SK-N-SH (cell line): ENCODE data around the gene CPNE2. TPM values are rescaled to one million over a fixed set of nuclear protein-coding genes. Genes with fewer than 3 reads are reported as not detected.

Experiments
- CTCF ChIA-PET: fragments of 300-600, 350-600 bp; formaldehyde crosslinking; extraction: SDS; loops from one replicate; lab custom pipeline; 2021; lab: Yijun Ruan, JAX
- POLR2A ChIA-PET: fragments of 350-600 bp; sonication (Branson Sonifier 250); formaldehyde crosslinking; extraction: SDS; loops from one replicate; lab custom pipeline; 2020; ENCODE audit warnings: antibody characterized with exemption, inconsistent platforms; lab: Yijun Ruan, JAX
- DNase-seq: peaks from one replicate; pipeline ENCODE4 v3.0.0; 2012
- H2AFZ ChIP-seq: fragments of 200-600 bp; sonication (generic); 2 replicates; pipeline ENCODE4 v1.8.1; 2016; ENCODE audit warnings: antibody characterized with exemption, mild to moderate bottlenecking, low read depth
- H3F3A ChIP-seq: fragments of 200-600 bp; sonication (generic); replicated peaks from 2 replicates; pipeline ENCODE3; 2016; ENCODE audit warnings: antibody characterized with exemption, mild to moderate bottlenecking; ENCODE audit not compliant: insufficient read depth
- H3K27ac ChIP-seq, 2 experiments: fragments of 200-500 bp in 1 of 2; fragments of 200-600 bp in 1 of 2; sonication (Bioruptor generic) in 1 of 2; sonication (generic), shearing (Covaris generic) in 1 of 2; 2 replicates each; pipeline versions ENCODE4 v1.5.1 to v1.6.1; 2014 to 2016; ENCODE audit warnings: low read depth in 2 of 2, inconsistent platforms in 1 of 2, low read length in 1 of 2, mild to moderate bottlenecking in 1 of 2, mixed read lengths in 1 of 2
- H3K27me3 ChIP-seq: fragments of 200-600 bp; sonication (generic), shearing (Covaris generic); 2 replicates; pipeline ENCODE4 v1.6.1; 2016; ENCODE audit warnings: mixed run types; ENCODE audit not compliant: insufficient read depth
- H3K36me3 ChIP-seq, 2 experiments: fragments of 200-500 bp in 1 of 2; fragments of 200-600 bp in 1 of 2; sonication (Bioruptor generic) in 1 of 2; sonication (generic) in 1 of 2; replicated peaks in 1 of 2; 2 replicates each; pipeline versions ENCODE3 to v1.5.1; 2014 to 2016; ENCODE audit warnings: low read length in 1 of 2, mild to moderate bottlenecking in 1 of 2; ENCODE audit not compliant: insufficient read depth in 2 of 2, control insufficient read depth in 1 of 2
- H3K4me1 ChIP-seq, 2 experiments: fragments of 200-500 bp in 1 of 2; fragments of 200-600 bp in 1 of 2; sonication (Bioruptor generic) in 1 of 2; sonication (generic), shearing (Covaris generic) in 1 of 2; 2 replicates each; pipeline versions ENCODE4 v1.5.1 to v1.6.1; 2014 to 2016; ENCODE audit warnings: low read depth in 1 of 2, low read length in 1 of 2, mixed run types in 1 of 2; ENCODE audit not compliant: insufficient read depth in 2 of 2, control insufficient read depth in 1 of 2
- H3K4me2 ChIP-seq: fragments of 200-600 bp; sonication (generic), shearing (Covaris generic); 2 replicates; pipeline ENCODE4 v1.6.1; 2017; ENCODE audit warnings: mixed run types
- H3K4me3 ChIP-seq, 2 experiments: fragments of 200-500 bp in 1 of 2; fragments of 200-600 bp in 1 of 2; sonication (Bioruptor generic) in 1 of 2; sonication (generic), shearing (Covaris generic) in 1 of 2; 2 replicates each; pipeline versions ENCODE4 v1.5.1 to v1.8.1; 2014 to 2016; ENCODE audit warnings: low read depth in 2 of 2, inconsistent platforms in 1 of 2, low read length in 1 of 2, mild to moderate bottlenecking in 1 of 2, mixed read lengths in 1 of 2, moderate library complexity in 1 of 2
- H3K79me2 ChIP-seq: fragments of 200-600 bp; sonication (generic); 2 replicates; pipeline ENCODE4 v1.8.1; 2017; ENCODE audit warnings: mild to moderate bottlenecking; ENCODE audit not compliant: insufficient read depth
- H3K9ac ChIP-seq: fragments of 200-600 bp; sonication (generic); 2 replicates; pipeline ENCODE4 v1.6.1; 2017; ENCODE audit warnings: mixed run types
- H3K9me2 ChIP-seq: fragments of 200-600 bp; sonication (generic); 2 replicates; pipeline ENCODE4 v1.6.1; 2017; ENCODE audit warnings: mixed run types
- H3K9me3 ChIP-seq: fragments of 200-600 bp; sonication (generic); 2 replicates; pipeline ENCODE4 v1.6.1; 2017; ENCODE audit warnings: mixed run types, mild to moderate bottlenecking, moderate library complexity
- H4K20me1 ChIP-seq: fragments of 200-600 bp; sonication (generic); 2 replicates; pipeline ENCODE4 v1.6.1; 2017; ENCODE audit warnings: mild to moderate bottlenecking, mixed run types; ENCODE audit not compliant: insufficient read depth
- CHD2 ChIP-seq: fragments of 150-350 bp; IDR thresholded peaks from 2 replicates; pipeline ENCODE4 v1.6.1; 2018; ENCODE audit warnings: low read length; ENCODE audit not compliant: partially characterized antibody
- ELF1 ChIP-seq: IDR thresholded peaks from 2 replicates; pipeline ENCODE4 v1.4.0; 2012
- EP300 ChIP-seq, 2 experiments: IDR thresholded peaks; 2 replicates each; pipeline versions ENCODE4 v1.4.0 to v1.6.1; 2012; ENCODE audit warnings: borderline replicate concordance in 1 of 2, low read depth in 1 of 2, low read length in 1 of 2
- EZH2phosphoT487 ChIP-seq: fragments of 200-600 bp; sonication (generic); IDR thresholded peaks from 2 replicates; pipeline ENCODE4 v1.6.1; 2017; ENCODE audit warnings: low read depth, mixed run types, mild to moderate bottlenecking, antibody characterized with exemption, moderate library complexity, borderline replicate concordance
- FOSL2 ChIP-seq: IDR thresholded peaks from 2 replicates; pipeline ENCODE4 v1.4.0; 2012; ENCODE audit warnings: low read depth, mild to moderate bottlenecking, moderate library complexity, borderline replicate concordance
- FOXJ3 ChIP-seq: sonication (generic); formaldehyde crosslinking; IDR thresholded peaks from 2 replicates; pipeline ENCODE4 v1.5.1; 2020; ENCODE audit warnings: mild to moderate bottlenecking, missing genetic modification reagents
- FOXM1 ChIP-seq: IDR thresholded peaks from 2 replicates; pipeline ENCODE4 v1.4.0; 2012; ENCODE audit warnings: low read depth, mild to moderate bottlenecking
- GATA2 ChIP-seq: sonication (generic); formaldehyde crosslinking; IDR thresholded peaks from 2 replicates; pipeline ENCODE4 v1.5.0; 2020; ENCODE audit warnings: mild to moderate bottlenecking, missing genetic modification reagents
- JUND ChIP-seq: IDR thresholded peaks from 2 replicates; pipeline ENCODE4 v1.4.0; 2012
- MXI1 ChIP-seq: IDR thresholded peaks from 2 replicates; pipeline ENCODE4 v1.6.1; 2012; ENCODE audit warnings: mild to moderate bottlenecking, low read depth, low read length, improper control_type of control experiment
- NRF1 ChIP-seq: IDR thresholded peaks from 2 replicates; pipeline ENCODE4 v1.6.1; 2012; ENCODE audit warnings: low read depth, mild to moderate bottlenecking, low read length
- PBX3 ChIP-seq: IDR thresholded peaks from 2 replicates; pipeline ENCODE4; 2012
- POLR2AphosphoS5 ChIP-seq: IDR thresholded peaks from 2 replicates; pipeline ENCODE4 v1.6.1; 2012; ENCODE audit warnings: low read depth, low read length
- RFX5 ChIP-seq: IDR thresholded peaks from 2 replicates; pipeline ENCODE4 v1.6.1; 2012; ENCODE audit warnings: mild to moderate bottlenecking, improper control_type of control experiment, low read length
- SIN3A ChIP-seq: IDR thresholded peaks from 2 replicates; pipeline ENCODE4 v1.6.1; 2012; ENCODE audit warnings: low read depth, mild to moderate bottlenecking, low read length, moderate library complexity, borderline replicate concordance
- SMC3 ChIP-seq: IDR thresholded peaks from 2 replicates; pipeline ENCODE4 v1.6.1; 2012; ENCODE audit warnings: low read depth, low read length, improper control_type of control experiment
- TAF1 ChIP-seq: IDR thresholded peaks from 2 replicates; pipeline ENCODE4 v1.6.1; 2012; ENCODE audit warnings: low read depth, mild to moderate bottlenecking, low read length, moderate library complexity, borderline replicate concordance
- TEAD4 ChIP-seq: IDR thresholded peaks from 2 replicates; pipeline ENCODE4 v1.4.0; 2012; ENCODE audit warnings: mild to moderate bottlenecking, borderline replicate concordance; ENCODE audit not compliant: insufficient read depth
- YY1 ChIP-seq: IDR thresholded peaks from 2 replicates; pipeline ENCODE4 v1.4.0; 2012; ENCODE audit warnings: low read depth, mild to moderate bottlenecking
- WGBS: methylation state at CpG from one replicate; pipeline ENCODE4 v1.1.6; 2017; ENCODE audit warnings: low lambda C conversion rate; 5-methylcytosine and 5-hydroxymethylcytosine counted together
- polyA plus RNA-seq, 3 experiments: library from polyadenylated mRNA; depleted of rRNA; stranded (reverse); fragments of >200 nt; gene quantifications; 2 replicates each; pipeline ENCODE4 v1.2.3, GENCODE V29; 2012

Gene CPNE2
- polyA plus RNA-seq, 1 of the 3 experiments (the other 2 are of a cell fraction) = 73.0 TPM

- POLR2A ChIA-PET = interaction anchor here (0.6 kb wide), 1 partner anchor 428 kb away, joined by 4 read pairs; no protein-coding TSS in a partner anchor
- H3K9ac ChIP-seq = no peak overlapping the region
These were observed 2.5 kb downstream of the CPNE2 start for GRCh38 chr16:57094911-57095310.

GRCh38 chr16:57096192-57096591 is 3.8 kb downstream of the CPNE2 start:
- ChIA-PET POLR2A (no interaction called here), CTCF (interaction anchor here (2.2 kb wide), 1 partner anchor 12 kb away, joined by 10 read pairs; no protein-coding TSS in a partner anchor)
- H3F3A ChIP-seq = peaks cover 4% of the 10 kb centered on the region
- TF ChIP-seq PBX3 = no peak
- no peak for TF ChIP-seq SIN3A
- no peak for TF ChIP-seq RFX5
- TF ChIP-seq SMC3 = no peak
- TF ChIP-seq TAF1 = no peak
- TF ChIP-seq FOXJ3 (CRISPR knock-in tag) = no peak
- TF ChIP-seq NRF1 = no peak
- TF ChIP-seq TEAD4 = no peak
- no peak for TF ChIP-seq MXI1
- TF ChIP-seq FOSL2 = no peak
- no peak for TF ChIP-seq YY1
- H2AFZ ChIP-seq = no peak overlapping the region
- H3K36me3 ChIP-seq = peaks cover 0 to 4% of the 10 kb centered on the region in 2 experiments
- WGBS = 100% methylated on average over 3 of the region's 3 CpGs
- peaks cover 14% of the 10 kb centered on the region; the same call in 1 of the 2 replicates for H4K20me1 ChIP-seq
- H3K27ac ChIP-seq = no peak overlapping the region
- no peak overlapping the region for H3K4me3 ChIP-seq
- H3K4me2 ChIP-seq = no peak overlapping the region
- DNase-seq = no peak
- H3K9me3 ChIP-seq = no peaks in the 10 kb centered on the region
- no peaks in the 10 kb centered on the region for H3K27me3 ChIP-seq
- H3K4me1 ChIP-seq = peaks cover 11 to 25% of the 10 kb centered on the region in 2 experiments; a peak in 1 of 4 replicates
- peaks cover 32% of the 10 kb centered on the region; the same call in 1 of the 2 replicates for H3K79me2 ChIP-seq
- no peak overlapping the region for H3K9ac ChIP-seq
- no peaks in the 10 kb centered on the region for H3K9me2 ChIP-seq

More at GRCh38 chr16:57094911-57095310, 2.5 kb downstream of the CPNE2 start:
- H3K79me2 ChIP-seq = peaks cover 20% of the 10 kb centered on the region; the same call in 1 of the 2 replicates
- peaks cover 0 to 4% of the 10 kb centered on the region in 2 experiments for H3K36me3 ChIP-seq
- H3K4me1 ChIP-seq = peaks cover 12 to 25% of the 10 kb centered on the region in 2 experiments; a peak in 1 of 4 replicates
- no peaks in the 10 kb centered on the region for H3K9me3 ChIP-seq
- 0 out of 2 replicates have a peak, but pooled peaks cover 9% of the 10 kb centered on the region for H4K20me1 ChIP-seq
- DNase-seq = no peak
- peaks cover 4% of the 10 kb centered on the region for H3F3A ChIP-seq
- H3K9me2 ChIP-seq = no peaks in the 10 kb centered on the region
- no peak overlapping the region for H2AFZ ChIP-seq
- CTCF ChIA-PET = interaction anchor here (1.7 to 3.7 kb wide), 2 partner anchors 11 to 50 kb away, joined by 3 to 34 read pairs; no protein-coding TSS in a partner anchor
- H3K4me3 ChIP-seq = no peak overlapping the region
- no peak overlapping the region for H3K4me2 ChIP-seq
- no peak for TF ChIP-seq ELF1
- no peak for TF ChIP-seq JUND
- no peak for TF ChIP-seq POLR2AphosphoS5
- TF ChIP-seq EZH2phosphoT487 = no peak
- no peak for TF ChIP-seq NRF1
- TF ChIP-seq EP300 (IDR thresholded peaks at IDR 0.05; ENCODE audit: borderline replicate concordance in 1 of 2, low read depth in 1 of 2, low read length in 1 of 2) = no peak
- no peak for TF ChIP-seq YY1
- TF ChIP-seq MXI1 = no peak
- no peak for TF ChIP-seq GATA2 (CRISPR knock-in tag)
- no peak for TF ChIP-seq FOSL2
- no peak for TF ChIP-seq FOXM1
- TF ChIP-seq CHD2 = no peak
- no peak overlapping the region for H3K27ac ChIP-seq
- WGBS = 40% methylated on average over 1 of the region's 5 CpGs
- no peaks in the 10 kb centered on the region for H3K27me3 ChIP-seq
